ENCODE data around the gene GTSF1L. TPM values are rescaled to one million over a fixed set of nuclear protein-coding genes. Genes with fewer than 3 reads are reported as not detected.

Gene GTSF1L
- polyA plus RNA-seq, 2 of the 4 experiments (the other 2 are of a cell fraction), result not detected

GRCh38 chr20:43682446-43682845 is 44.4 kb downstream of the GTSF1L start:
- ChIA-PET CTCF (interaction anchor here (1.0 to 2.3 kb wide), 3 partner anchors 9 to 137 kb away, joined by 3 to 16 read pairs (median 5); no protein-coding TSS in a partner anchor), POLR2A (no interaction called here)
- ATAC-seq (no peak), DNase-seq (ENCODE audit: low read depth in 1 of 2, low spot score in 1 of 2) (no peak), FAIRE-seq (no peak)
- TF ChIP-seq ESRRA (IDR thresholded peaks at IDR 0.05; ENCODE audit: borderline replicate concordance, low read length), result no peak
- TF ChIP-seq HEYL (CRISPR knock-in tag; IDR thresholded peaks at IDR 0.05), result no peak
- TF ChIP-seq CHD4 (IDR thresholded peaks at IDR 0.05; ENCODE audit: borderline replicate concordance), result no peak
- TF ChIP-seq ELK1 (IDR thresholded peaks at IDR 0.05; ENCODE audit: low read depth, low read length), result no peak
- TF ChIP-seq MAZ (IDR thresholded peaks at IDR 0.05; ENCODE audit: borderline replicate concordance, low read depth, low read length), result no peak
- H3K27ac ChIP-seq, result no peak overlapping the region
- no peak overlapping the region for H3K4me2 ChIP-seq
- H3K4me3 ChIP-seq, result no peak overlapping the region
- WGBS (ENCODE audit: missing lambda C conversion rate), result 96% methylated on average over 9 of the region's 9 CpGs
- H3K9me3 ChIP-seq, result no peaks in the 10 kb centered on the region
- no peaks in the 10 kb centered on the region for H3K4me1 ChIP-seq

GRCh38 chr20:43681991-43682410 is 44.8 kb downstream of the GTSF1L start:
- DNase-seq (ENCODE audit: low read depth in 1 of 2, low spot score in 1 of 2), result no peak
- FAIRE-seq, result no peak
- TF ChIP-seq ZFP36 (IDR thresholded peaks at IDR 0.05; ENCODE audit: borderline replicate concordance, partially characterized antibody) (no peak), HMGXB4 (CRISPR knock-in tag; IDR thresholded peaks at IDR 0.05; ENCODE audit: borderline replicate concordance) (no peak), POLR2A (IDR thresholded peaks at IDR 0.05; ENCODE audit: low read length) (no peak), TFCP2L1 (CRISPR knock-in tag; IDR thresholded peaks at IDR 0.05) (no peak), CBX8 (IDR thresholded peaks at IDR 0.05) (no peak), ZC3H11A (IDR thresholded peaks at IDR 0.05) (no peak), JUNB (IDR thresholded peaks at IDR 0.05) (no peak), FOXS1 (CRISPR knock-in tag; IDR thresholded peaks at IDR 0.05) (no peak), EP300 (IDR thresholded peaks at IDR 0.05) (no peak), E2F6 (IDR thresholded peaks at IDR 0.05; ENCODE audit: borderline replicate concordance, low read depth) (no peak), ZNF302 (CRISPR knock-in tag; IDR thresholded peaks at IDR 0.05) (no peak), HDAC2 (IDR thresholded peaks at IDR 0.05) (no peak), HOXB5 (CRISPR knock-in tag; IDR thresholded peaks at IDR 0.05) (no peak), POLR2AphosphoS2 (conservative IDR thresholded peaks at IDR 0.05; ENCODE audit: low read length) (no peak), MAFK (IDR thresholded peaks at IDR 0.05; ENCODE audit: partially characterized antibody) (no peak), NPAS2 (CRISPR knock-in tag; IDR thresholded peaks at IDR 0.05; ENCODE audit: borderline replicate concordance) (no peak)
- ChIA-PET POLR2A (no interaction called here), CTCF (interaction anchor here (1.0 to 2.3 kb wide), 3 partner anchors 9 to 137 kb away, joined by 3 to 16 read pairs (median 5); no protein-coding TSS in a partner anchor)
- Histone ChIP-seq H3K9me3 (no peaks in the 10 kb centered on the region), H3K27ac (no peak overlapping the region), H3K4me2 (no peak overlapping the region), H3K4me3 (no peak overlapping the region), H3K4me1 (no peaks in the 10 kb centered on the region)
- no peak for ATAC-seq
- 54% methylated on average over 2 of the region's 2 CpGs for WGBS (ENCODE audit: missing lambda C conversion rate)

- H3K9me3 ChIP-seq, result no peaks in the 10 kb centered on the region
- no peak overlapping the region for H3K4me2 ChIP-seq
- DNase-seq (ENCODE audit: low read depth in 1 of 2, low spot score in 1 of 2), result no peak
- 78% methylated on average over 5 of the region's 8 CpGs for WGBS (ENCODE audit: missing lambda C conversion rate)
- no peak overlapping the region for H3K27ac ChIP-seq
- peak; percentile 43 to 55; a peak in 3 of 6 replicates for ATAC-seq
- no peak overlapping the region for H3K4me3 ChIP-seq
- H3K4me1 ChIP-seq, result no peaks in the 10 kb centered on the region
- ChIA-PET POLR2A (no interaction called here), CTCF (interaction anchor here (1.0 to 3.8 kb wide), 4 partner anchors 10 to 143 kb away, joined by 3 to 17 read pairs (median 10); no protein-coding TSS in a partner anchor)
- FAIRE-seq, result no peak
- TF ChIP-seq HOXB13 (CRISPR knock-in tag; IDR thresholded peaks at IDR 0.05; ENCODE audit: low read depth) (no peak), EHF (CRISPR knock-in tag; IDR thresholded peaks at IDR 0.05) (no peak), EP300 (IDR thresholded peaks at IDR 0.05) (no peak), MAZ (IDR thresholded peaks at IDR 0.05; ENCODE audit: borderline replicate concordance, low read depth, low read length) (no peak), ELK1 (IDR thresholded peaks at IDR 0.05; ENCODE audit: low read depth, low read length) (no peak), PBX3 (IDR thresholded peaks at IDR 0.05) (no peak), NFE2L2 (conservative IDR thresholded peaks at IDR 0.05; ENCODE audit: low read length) (no peak), BCL3 (IDR thresholded peaks at IDR 0.05) (no peak)
Observed at GRCh38 chr20:43681468-43681942, 45.3 kb downstream of the GTSF1L start.

Measured in A549 (cell line).